ENCODE results near the gene FOXE1. TPM values are rescaled to one million over a fixed set of nuclear protein-coding genes. Genes with fewer than 3 reads are reported as not detected.

The FOXE1 gene
- total RNA-seq, 2 donors from 2014 or later: not detected

DNA sequence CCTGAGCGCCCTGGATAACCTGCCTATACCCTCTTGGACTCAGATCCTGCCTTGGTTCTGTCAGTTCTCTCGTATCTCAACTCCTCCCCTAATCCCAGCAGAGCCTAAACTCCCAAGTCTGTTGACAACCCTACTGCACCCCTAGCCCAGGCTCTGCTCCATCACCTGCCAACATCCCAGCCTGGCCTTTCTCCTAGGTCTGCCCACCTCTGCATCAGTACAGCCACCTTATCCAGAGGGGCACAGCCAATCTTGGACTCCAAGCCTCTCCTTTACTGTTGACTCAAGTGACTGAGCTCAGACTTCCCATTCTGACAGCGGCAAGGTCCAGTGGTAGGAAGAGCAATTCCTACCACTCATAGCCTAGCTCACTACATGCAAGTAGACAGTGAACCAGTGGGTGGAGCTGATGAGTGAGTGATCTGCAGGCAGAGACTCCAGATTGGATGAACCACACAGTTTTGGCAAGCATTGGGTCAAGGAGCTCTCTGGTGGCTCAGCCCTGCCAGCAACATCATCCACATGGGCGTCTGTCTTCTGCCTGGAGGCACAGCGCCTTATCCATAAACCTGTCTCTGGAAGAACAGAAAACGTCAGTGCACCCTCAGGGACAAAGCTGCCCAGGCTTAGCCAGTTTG, 42.8 kb downstream of the FOXE1 start:
- H3K27ac ChIP-seq: no peak overlapping the region
- 80 to 92% methylated on average over 6 of the region's 6 CpGs for WGBS, 2 donors

DNA sequence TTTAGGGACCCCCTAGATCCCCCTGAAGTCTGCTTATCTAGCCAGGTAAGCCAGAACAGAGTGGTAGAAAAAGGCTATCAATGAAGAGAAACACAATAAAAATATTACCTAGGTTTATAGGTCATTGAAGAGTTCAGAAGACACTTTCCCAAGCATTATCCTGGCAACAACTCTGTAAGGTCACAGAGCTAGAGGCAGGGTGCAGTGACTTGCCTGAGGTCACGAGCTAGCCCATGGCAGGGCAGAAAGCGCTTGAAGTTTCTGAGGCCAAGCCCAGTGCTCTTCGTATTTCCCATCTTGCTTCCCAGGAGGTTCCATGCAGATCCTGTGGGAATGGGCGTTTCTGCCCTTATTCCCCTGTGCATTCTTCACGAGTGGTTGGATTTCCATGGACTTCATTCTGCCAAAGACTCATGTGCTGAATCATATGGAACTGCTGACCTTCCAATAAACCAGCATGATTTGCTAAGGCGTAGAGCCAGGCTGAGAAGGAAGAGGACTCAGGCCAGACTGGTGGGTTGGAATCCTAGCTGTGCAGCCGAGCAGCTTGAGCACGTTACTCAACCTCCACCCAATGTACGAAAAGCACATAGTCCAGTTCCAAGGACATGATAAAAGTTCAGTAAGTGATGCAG, 47.2 kb downstream of the FOXE1 start:
- TF ChIP-seq, protein P1, sequence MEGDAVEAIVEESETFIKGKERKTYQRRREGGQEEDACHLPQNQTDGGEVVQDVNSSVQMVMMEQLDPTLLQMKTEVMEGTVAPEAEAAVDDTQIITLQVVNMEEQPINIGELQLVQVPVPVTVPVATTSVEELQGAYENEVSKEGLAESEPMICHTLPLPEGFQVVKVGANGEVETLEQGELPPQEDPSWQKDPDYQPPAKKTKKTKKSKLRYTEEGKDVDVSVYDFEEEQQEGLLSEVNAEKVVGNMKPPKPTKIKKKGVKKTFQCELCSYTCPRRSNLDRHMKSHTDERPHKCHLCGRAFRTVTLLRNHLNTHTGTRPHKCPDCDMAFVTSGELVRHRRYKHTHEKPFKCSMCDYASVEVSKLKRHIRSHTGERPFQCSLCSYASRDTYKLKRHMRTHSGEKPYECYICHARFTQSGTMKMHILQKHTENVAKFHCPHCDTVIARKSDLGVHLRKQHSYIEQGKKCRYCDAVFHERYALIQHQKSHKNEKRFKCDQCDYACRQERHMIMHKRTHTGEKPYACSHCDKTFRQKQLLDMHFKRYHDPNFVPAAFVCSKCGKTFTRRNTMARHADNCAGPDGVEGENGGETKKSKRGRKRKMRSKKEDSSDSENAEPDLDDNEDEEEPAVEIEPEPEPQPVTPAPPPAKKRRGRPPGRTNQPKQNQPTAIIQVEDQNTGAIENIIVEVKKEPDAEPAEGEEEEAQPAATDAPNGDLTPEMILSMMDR (IDR thresholded peaks at IDR 0.05): no peak
- TF ChIP-seq POLR2A (IDR thresholded peaks at IDR 0.05): no peak
- peaks cover 0 to 2% of the 10 kb centered on the region in 2 donors for H3K36me3 ChIP-seq (replicated peaks in 1 of 2; ENCODE audit: insufficient read depth in 1 of 2, low read depth in 2 of 2)
- H3K4me3 ChIP-seq: no peak overlapping the region
- no peaks in the 10 kb centered on the region for H3K9me3 ChIP-seq
- H3K27me3 ChIP-seq: no peaks in the 10 kb centered on the region
- ATAC-seq: peak; percentile 48
- no peak overlapping the region for H3K27ac ChIP-seq
- 85 to 89% methylated on average over 9 of the region's 9 CpGs for WGBS, 2 donors
- peaks cover 4% of the 10 kb centered on the region for H3K4me1 ChIP-seq
- DNase-seq: peak in 1 of 4 donors; percentile 27
- intact Hi-C loops (cut with DNase I): no loop called here

More for the DNA sequence above, 42.8 kb downstream of the FOXE1 start:
- Histone ChIP-seq H3K36me3 (replicated peaks in 1 of 2; ENCODE audit: insufficient read depth in 1 of 2, low read depth in 2 of 2) (no peaks in the 10 kb centered on the region), H3K4me1 (peaks cover 2% of the 10 kb centered on the region), H3K9me3 (no peaks in the 10 kb centered on the region), H3K27me3 (no peaks in the 10 kb centered on the region), H3K4me3 (no peak overlapping the region)
- TF ChIP-seq, protein P1 (IDR thresholded peaks at IDR 0.05): no peak
- no peak for TF ChIP-seq POLR2A (IDR thresholded peaks at IDR 0.05)
- ATAC-seq (no peak), DNase-seq (no peak)
- intact Hi-C loops (cut with DNase I): loop anchor here (5.0 kb wide), 1 partner anchor 184 kb away; no protein-coding TSS in a partner anchor

DNA sequence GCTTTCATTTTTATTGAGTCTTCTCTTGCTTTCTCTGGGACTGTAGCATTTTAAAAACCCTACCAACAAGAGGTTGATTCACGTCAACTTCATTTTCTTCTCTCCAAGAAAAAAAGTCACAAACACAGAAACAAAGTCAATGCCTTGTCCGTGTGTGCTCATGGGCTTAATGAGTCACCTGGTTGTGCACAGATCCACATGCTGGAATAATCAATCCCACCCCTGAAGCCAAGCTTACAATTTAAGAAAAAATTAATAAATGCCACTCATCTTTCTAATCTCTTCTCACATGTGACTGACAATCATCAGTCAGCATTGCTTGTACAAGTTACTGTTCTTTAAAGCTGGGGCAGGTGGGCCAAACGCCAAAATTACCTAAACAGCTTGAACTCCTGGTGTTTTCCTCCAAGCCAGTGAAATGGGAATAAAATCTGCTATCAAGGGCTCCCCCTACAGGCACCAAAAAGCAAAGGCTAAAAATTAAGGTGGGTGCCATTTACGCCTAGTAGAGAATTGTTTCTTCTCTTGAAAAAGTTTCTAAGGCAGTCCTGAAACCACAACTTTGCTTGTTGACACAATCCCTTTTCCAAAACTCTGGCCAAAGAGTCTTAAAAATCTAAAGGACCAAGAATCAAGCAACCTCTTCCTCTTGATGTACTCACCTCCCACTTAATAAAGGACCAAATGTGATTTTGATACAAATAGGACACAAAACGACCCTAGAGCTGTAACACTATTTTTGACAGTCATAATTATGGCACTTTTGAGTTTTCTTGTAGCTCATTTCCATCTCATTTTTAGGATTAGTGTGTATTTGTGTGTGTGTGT, 47.9 kb downstream of the FOXE1 start:
- ATAC-seq (peak; percentile 62), DNase-seq (peak; percentile 42 to 57 (median 48))
- TF ChIP-seq, protein P1 (IDR thresholded peaks at IDR 0.05): peak; percentile 39 to 76 (median 73)
- no peak for TF ChIP-seq POLR2A (IDR thresholded peaks at IDR 0.05)
- H3K4me3 ChIP-seq: no peak overlapping the region
- peaks cover 0 to 2% of the 10 kb centered on the region in 2 donors for H3K36me3 ChIP-seq (replicated peaks in 1 of 2; ENCODE audit: insufficient read depth in 1 of 2, low read depth in 2 of 2)
- H3K27me3 ChIP-seq: no peaks in the 10 kb centered on the region
- no peak overlapping the region for H3K27ac ChIP-seq
- 41 to 43% methylated on average over 5 of the region's 5 CpGs for WGBS, 2 donors
- peaks cover 8% of the 10 kb centered on the region for H3K4me1 ChIP-seq
- H3K9me3 ChIP-seq: no peaks in the 10 kb centered on the region
- intact Hi-C loops (cut with DNase I): no loop called here

DNA sequence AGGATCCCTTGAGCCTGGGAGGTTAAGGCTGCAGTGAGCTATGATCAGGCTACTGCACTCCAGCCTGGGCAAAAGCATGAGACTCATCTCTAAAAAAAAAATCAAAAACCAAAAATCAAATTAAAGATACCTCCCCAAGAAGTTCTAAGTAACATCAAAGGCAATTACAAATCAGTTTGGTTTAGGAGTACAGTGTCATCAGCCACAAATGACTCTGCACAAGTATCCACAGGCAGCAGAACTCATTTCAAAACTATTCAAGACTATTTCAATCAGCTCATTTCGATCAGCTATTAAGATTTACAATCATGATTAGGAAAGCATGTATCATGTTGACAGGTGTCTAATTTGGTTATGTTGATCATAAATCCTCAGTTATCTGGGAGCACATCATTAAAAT, 50.2 kb downstream of the FOXE1 start:
- intact Hi-C loops (cut with DNase I): no loop called here
- Histone ChIP-seq H3K4me3 (no peak overlapping the region), H3K36me3 (replicated peaks in 1 of 2; ENCODE audit: insufficient read depth in 1 of 2, low read depth in 2 of 2) (peaks cover 0 to 2% of the 10 kb centered on the region in 2 donors), H3K27ac (no peak overlapping the region), H3K4me1 (peaks cover 16% of the 10 kb centered on the region), H3K9me3 (no peaks in the 10 kb centered on the region), H3K27me3 (no peaks in the 10 kb centered on the region)
- WGBS, 2 donors: 50 to 64% methylated on average over 1 of the region's 1 CpG
- TF ChIP-seq, protein P1 (IDR thresholded peaks at IDR 0.05): no peak
- no peak for ATAC-seq
- DNase-seq: no peak

Measured in body of pancreas (tissue), 4 donors.